ENCODE measurements around the gene CLDN5.

DNA sequence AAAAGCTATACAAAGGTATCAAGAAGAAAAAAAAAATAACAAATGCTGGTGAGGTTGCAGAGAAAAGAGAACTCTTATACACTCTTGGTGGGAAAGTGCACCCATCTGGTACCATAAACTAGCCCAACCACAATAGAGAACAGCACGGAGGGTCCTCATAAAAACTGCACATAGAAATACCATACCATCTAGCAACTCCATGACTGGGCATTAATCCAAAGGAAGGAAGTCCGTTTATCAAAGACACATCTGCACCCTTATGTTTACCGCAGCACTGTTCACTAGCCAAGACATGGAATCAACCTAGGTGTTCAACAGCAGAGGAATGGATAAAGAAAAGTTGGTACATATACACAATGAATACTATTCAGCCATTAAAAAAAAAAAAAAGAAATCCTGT, 10.8 kb upstream of the CLDN5 start:
- TF ChIP-seq, protein P1, sequence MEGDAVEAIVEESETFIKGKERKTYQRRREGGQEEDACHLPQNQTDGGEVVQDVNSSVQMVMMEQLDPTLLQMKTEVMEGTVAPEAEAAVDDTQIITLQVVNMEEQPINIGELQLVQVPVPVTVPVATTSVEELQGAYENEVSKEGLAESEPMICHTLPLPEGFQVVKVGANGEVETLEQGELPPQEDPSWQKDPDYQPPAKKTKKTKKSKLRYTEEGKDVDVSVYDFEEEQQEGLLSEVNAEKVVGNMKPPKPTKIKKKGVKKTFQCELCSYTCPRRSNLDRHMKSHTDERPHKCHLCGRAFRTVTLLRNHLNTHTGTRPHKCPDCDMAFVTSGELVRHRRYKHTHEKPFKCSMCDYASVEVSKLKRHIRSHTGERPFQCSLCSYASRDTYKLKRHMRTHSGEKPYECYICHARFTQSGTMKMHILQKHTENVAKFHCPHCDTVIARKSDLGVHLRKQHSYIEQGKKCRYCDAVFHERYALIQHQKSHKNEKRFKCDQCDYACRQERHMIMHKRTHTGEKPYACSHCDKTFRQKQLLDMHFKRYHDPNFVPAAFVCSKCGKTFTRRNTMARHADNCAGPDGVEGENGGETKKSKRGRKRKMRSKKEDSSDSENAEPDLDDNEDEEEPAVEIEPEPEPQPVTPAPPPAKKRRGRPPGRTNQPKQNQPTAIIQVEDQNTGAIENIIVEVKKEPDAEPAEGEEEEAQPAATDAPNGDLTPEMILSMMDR (conservative IDR thresholded peaks at IDR 0.05 in 1 of 2, IDR thresholded peaks at IDR 0.05 in 1 of 2; ENCODE audit: extremely low read depth in 1 of 2, insufficient read depth in 1 of 2, low read depth in 1 of 2, low read length in 2 of 2), result no peak
- no peak for TF ChIP-seq EZH2 (IDR thresholded peaks at IDR 0.05; ENCODE audit: borderline replicate concordance, low read length)
